IMR-90 (cell line): ENCODE data around the gene GATAD2A. TPM values are rescaled to one million over a fixed set of nuclear protein-coding genes. Genes with fewer than 3 reads are reported as not detected.
A peak's percentile ranks its signal among the peaks of the same experiment; 100 is the strongest.

ENCODE experiments used
- ATAC-seq: fragments of 200-7000 bp; cut with Tn5 transposase; 2 replicates; pipeline ENCODE4 v1.9.1; 2020; ENCODE audit warnings: low read depth, mild to moderate bottlenecking, moderate library complexity
- BruUV-seq: library from RNA; stranded (reverse); fragments of 400-500 nt; replicated peaks from 2 replicates; lab custom pipeline; 2021; lab: Mats Ljungman, UMichigan
- CTCF ChIA-PET: fragments of 300-600 bp; formaldehyde crosslinking; extraction: SDS; loops from one replicate; lab custom pipeline; 2021; ENCODE audit warnings: antibody characterized with exemption; lab: Yijun Ruan, JAX
- POLR2A ChIA-PET: fragments of 300-600 bp; sonication (Branson Sonifier 250); formaldehyde crosslinking; loops from one replicate; lab custom pipeline; 2022; ENCODE audit warnings: antibody characterized with exemption; ENCODE audit not compliant: unreplicated experiment; lab: Charles Lee
- DNase-seq: peaks from one replicate; pipeline ENCODE4 v3.0.0; 2013
- H2AFZ ChIP-seq: replicated peaks from 2 replicates; pipeline ENCODE3; 2013; ENCODE audit warnings: low read length, mild to moderate bottlenecking; ENCODE audit not compliant: poor library complexity
- H2AK5ac ChIP-seq: 2 replicates; pipeline ENCODE4 v1.6.1; 2013; ENCODE audit warnings: low read depth, low read length, inconsistent platforms
- H2AK9ac ChIP-seq: replicated peaks from 2 replicates; pipeline ENCODE3; 2013; ENCODE audit warnings: mild to moderate bottlenecking, low read depth, low read length, moderate library complexity; ENCODE audit not compliant: poor library complexity
- H2BK120ac ChIP-seq: 2 replicates; pipeline ENCODE4 v1.6.1; 2013; ENCODE audit warnings: low read depth, low read length, inconsistent platforms
- H2BK15ac ChIP-seq: 3 replicates; pipeline ENCODE4 v1.6.1; 2013; ENCODE audit warnings: low read depth, low read length, inconsistent platforms
- H2BK20ac ChIP-seq: 2 replicates; pipeline ENCODE4 v1.6.1; 2013; ENCODE audit warnings: low read depth, mild to moderate bottlenecking, inconsistent platforms, low read length, moderate library complexity
- H2BK5ac ChIP-seq: 2 replicates; pipeline ENCODE4 v1.6.1; 2013; ENCODE audit warnings: mild to moderate bottlenecking, low read depth, low read length, inconsistent platforms; ENCODE audit not compliant: poor library complexity, severe bottlenecking
- H3K14ac ChIP-seq: replicated peaks from 2 replicates; pipeline ENCODE4 v1.6.1; 2013; ENCODE audit warnings: low read depth, low read length, inconsistent platforms
- H3K18ac ChIP-seq: 2 replicates; pipeline ENCODE4 v1.6.1; 2013; ENCODE audit warnings: low read depth, low read length, control low read depth
- H3K23ac ChIP-seq: 2 replicates; pipeline ENCODE4 v1.6.1; 2013; ENCODE audit warnings: low read depth, low read length, inconsistent platforms
- H3K27ac ChIP-seq: 2 replicates; pipeline ENCODE4 v1.5.1; 2013; ENCODE audit warnings: mild to moderate bottlenecking, control low read depth, low read length; ENCODE audit not compliant: insufficient read depth
- H3K27me3 ChIP-seq: 2 replicates; pipeline ENCODE4 v1.6.1; 2013; ENCODE audit warnings: low read length; ENCODE audit not compliant: control insufficient read depth, insufficient read depth
- H3K36me3 ChIP-seq: 2 replicates; pipeline ENCODE4 v1.6.1; 2013; ENCODE audit warnings: low read length, mixed read lengths; ENCODE audit not compliant: control insufficient read depth, insufficient read depth
- H3K4ac ChIP-seq: 2 replicates; pipeline ENCODE4 v1.6.1; 2013; ENCODE audit warnings: low read depth, low read length, inconsistent platforms
- H3K4me1 ChIP-seq: 2 replicates; pipeline ENCODE4 v1.6.1; 2013; ENCODE audit warnings: low read length, mixed read lengths; ENCODE audit not compliant: control insufficient read depth, insufficient read depth
- H3K4me2 ChIP-seq: 2 replicates; pipeline ENCODE4 v1.6.1; 2013; ENCODE audit warnings: low read depth, mild to moderate bottlenecking, control low read depth, low read length, moderate library complexity
- H3K4me3 ChIP-seq: 2 replicates; pipeline ENCODE4 v1.5.1; 2013; ENCODE audit warnings: low read depth, mild to moderate bottlenecking, control low read depth, low read length, moderate library complexity; ENCODE audit not compliant: insufficient read depth
- H3K56ac ChIP-seq: 2 replicates; pipeline ENCODE4 v1.6.1; 2013; ENCODE audit warnings: low read length, inconsistent platforms; ENCODE audit not compliant: insufficient read depth; ENCODE audit errors: extremely low read depth
- H3K79me1 ChIP-seq, 2 experiments: 2 replicates each; pipeline ENCODE4 v1.6.1; 2013; ENCODE audit warnings: low read length in 2 of 2, inconsistent platforms in 1 of 2, low read depth in 1 of 2
- H3K9ac ChIP-seq: 2 replicates; pipeline ENCODE4 v1.6.1; 2013; ENCODE audit warnings: low read depth, low read length, control low read depth
- H3K9me1 ChIP-seq: 2 replicates; pipeline ENCODE4 v1.6.1; 2013; ENCODE audit warnings: low read length, inconsistent platforms; ENCODE audit not compliant: insufficient read depth
- H3K9me3 ChIP-seq: 2 replicates; pipeline ENCODE4 v1.6.1; 2013; ENCODE audit warnings: low read length; ENCODE audit not compliant: control insufficient read depth, insufficient read depth
- H4K20me1 ChIP-seq: 2 replicates; pipeline ENCODE4 v1.6.1; 2013; ENCODE audit warnings: low read length, inconsistent platforms; ENCODE audit not compliant: insufficient read depth
- H4K5ac ChIP-seq: 2 replicates; pipeline ENCODE4 v1.6.1; 2013; ENCODE audit warnings: mild to moderate bottlenecking, low read depth, low read length, control low read depth
- H4K8ac ChIP-seq, 2 experiments: 2 replicates each; pipeline ENCODE4 v1.6.1; 2013; ENCODE audit warnings: low read depth in 2 of 2, low read length in 2 of 2, control low read depth in 1 of 2, inconsistent platforms in 1 of 2
- H4K91ac ChIP-seq: 2 replicates; pipeline ENCODE4 v1.6.1; 2013; ENCODE audit warnings: low read depth, low read length, inconsistent platforms; ENCODE audit not compliant: insufficient read depth
- BHLHE40 ChIP-seq: fragments of 150-350 bp; IDR thresholded peaks from 2 replicates; pipeline ENCODE4 v1.6.1; 2016; ENCODE audit warnings: mild to moderate bottlenecking, low read depth, low read length
- CEBPB ChIP-seq: IDR thresholded peaks from 2 replicates; pipeline ENCODE4 v1.6.1; 2012; ENCODE audit warnings: low read depth, low read length, improper control_type of control experiment
- CHD1 ChIP-seq: IDR thresholded peaks from 2 replicates; pipeline ENCODE4 v1.6.1; 2012; ENCODE audit warnings: low read depth, low read length, improper control_type of control experiment
- CTCF ChIP-seq: conservative IDR thresholded peaks from 2 replicates; pipeline ENCODE4 v1.5.1; 2012; ENCODE audit warnings: mild to moderate bottlenecking, low read depth, low read length, improper control_type of control experiment
- FOS ChIP-seq: fragments of 150-350 bp; IDR thresholded peaks from 2 replicates; pipeline ENCODE4 v1.6.1; 2016; ENCODE audit warnings: low read depth, low read length
- MAFK ChIP-seq: IDR thresholded peaks from 2 replicates; pipeline ENCODE4 v1.6.1; 2012; ENCODE audit warnings: low read depth, low read length, improper control_type of control experiment
- MAZ ChIP-seq: IDR thresholded peaks from 2 replicates; pipeline ENCODE4 v1.6.1; 2012; ENCODE audit warnings: low read depth, mild to moderate bottlenecking, low read length, improper control_type of control experiment, moderate library complexity, borderline replicate concordance
- MXI1 ChIP-seq: IDR thresholded peaks from 2 replicates; pipeline ENCODE4 v1.6.1; 2012; ENCODE audit warnings: low read depth, mild to moderate bottlenecking, low read length, moderate library complexity, borderline replicate concordance
- NFE2L2 ChIP-seq: fragments of 150-350 bp; IDR thresholded peaks from 2 replicates; pipeline ENCODE4 v1.6.1; 2016; ENCODE audit warnings: low read depth, mild to moderate bottlenecking, low read length
- POLR2A ChIP-seq: IDR thresholded peaks from 2 replicates; pipeline ENCODE4 v1.6.1; 2012; ENCODE audit warnings: mild to moderate bottlenecking, low read depth, low read length
- RAD21 ChIP-seq: IDR thresholded peaks from 2 replicates; pipeline ENCODE4 v1.6.1; 2012; ENCODE audit warnings: low read length, improper control_type of control experiment
- RCOR1 ChIP-seq: IDR thresholded peaks from 2 replicates; pipeline ENCODE4 v1.6.1; 2012; ENCODE audit warnings: mild to moderate bottlenecking, low read length, improper control_type of control experiment; ENCODE audit not compliant: insufficient replicate concordance
- SMC3 ChIP-seq: fragments of 150-350 bp; IDR thresholded peaks from 2 replicates; pipeline ENCODE4 v1.6.1; 2016; ENCODE audit warnings: low read depth, mild to moderate bottlenecking, antibody characterized with exemption, low read length, moderate library complexity
- WGBS, 2 experiments: methylation state at CpG; one replicate each; pipeline versions ENCODE4 v1.1.5 to v1.1.7; 2013; ENCODE audit warnings: missing lambda C conversion rate in 2 of 2; ENCODE audit not compliant: insufficient read length in 1 of 2; ENCODE audit errors: extremely low coverage in 2 of 2; 5-methylcytosine and 5-hydroxymethylcytosine counted together
- dilution Hi-C: fragments of 300-500 bp; cut with HindIII; formaldehyde crosslinking; loops from one replicate; pipeline ENCODE4 v1.14.3; 2018; ENCODE audit warnings: low sequenced_read_pairs; ENCODE audit not compliant: unreplicated experiment
- in situ Hi-C: fragments of 300-500 bp; cut with MboI; formaldehyde crosslinking; loops from 3 replicates; pipeline ENCODE4 v1.14.3; 2019; ENCODE audit warnings: low sequenced_read_pairs, inconsistent platforms, mixed read lengths
- intact Hi-C: fragments of 100-400 bp; cut with micrococcal nuclease; formaldehyde crosslinking; loops from 2 replicates; pipeline ENCODE4 v1.10.0; 2022
- polyA plus RNA-seq, 3 experiments: library from polyadenylated mRNA; depleted of rRNA; stranded (reverse); fragments of >200 nt; gene quantifications; 2 replicates each; pipeline ENCODE4 v1.2.3, GENCODE V29; 2012; ENCODE audit warnings: low replicate concordance in 1 of 3
- total RNA-seq: library from RNA; depleted of rRNA; stranded (reverse); fragments of >200 nt; gene quantifications from 2 replicates; pipeline ENCODE4 v1.2.3, GENCODE V29; 2012
- TF ChIP-seq, protein P1 (sequence below): fragments of 150-350 bp; IDR thresholded peaks from 2 replicates; pipeline ENCODE4 v1.6.1; 2016; ENCODE audit warnings: low read depth, mild to moderate bottlenecking, low read length, moderate library complexity, borderline replicate concordance
- TF ChIP-seq, protein P2 (sequence below): fragments of 150-350 bp; IDR thresholded peaks from 2 replicates; pipeline ENCODE4 v1.6.1; 2017; ENCODE audit warnings: mild to moderate bottlenecking, antibody characterized with exemption, low read length, low read depth

GATAD2A gene
- total and polyA plus RNA-seq, 2 of the 4 experiments (the other 2 are of a cell fraction), result 23.5 to 33.2 TPM

- H4K91ac ChIP-seq, result 0 out of 2 replicates have a peak overlapping the region, but pooled peaks have one; percentile 33
- H3K4me2 ChIP-seq, result peak overlapping the region; percentile 81
- H2AFZ ChIP-seq, result peak overlapping the region; percentile 95
- H4K20me1 ChIP-seq, result no peaks in the 10 kb centered on the region
- WGBS, 2 experiments, result no CpG with 5 or more reads among the region's 13 CpGs
- ChIA-PET POLR2A (no interaction called here), CTCF (no interaction called here)
- ATAC-seq (no peak), DNase-seq (no peak)
- no peak overlapping the region for H2BK15ac ChIP-seq
- peak overlapping the region; percentile 71 for H3K4ac ChIP-seq
- peak overlapping the region; percentile 52 to 86 for H4K8ac ChIP-seq
- H3K18ac ChIP-seq, result no peak overlapping the region
- no peak overlapping the region for H3K56ac ChIP-seq
- peaks cover 8% of the 10 kb centered on the region for H3K4me1 ChIP-seq
- H3K27ac ChIP-seq, result no peak overlapping the region
- no peaks in the 10 kb centered on the region for H3K27me3 ChIP-seq
- H3K4me3 ChIP-seq, result peak overlapping the region; percentile 45; the same call in 1 of the 2 replicates
- no peaks in the 10 kb centered on the region for H3K9me3 ChIP-seq
- dilution Hi-C loops (no loop called here), in situ Hi-C loops (loop anchor here (25.0 kb wide), 1 partner anchor 253 kb away; the partner anchor contains the start of genes GMIP and LPAR2), intact Hi-C loops (loop anchor here (2.0 kb wide), 1 partner anchor 20 kb away; the partner anchor contains the start of gene GATAD2A)
- peaks cover 17 to 39% of the 10 kb centered on the region in 2 experiments for H3K79me1 ChIP-seq
- peak overlapping the region; percentile 89 for H2AK9ac ChIP-seq
- no peak overlapping the region for H2BK120ac ChIP-seq
- H3K36me3 ChIP-seq, result no peaks in the 10 kb centered on the region
- no peak for TF ChIP-seq MAFK
- no peak for TF ChIP-seq SMC3
- no peak for TF ChIP-seq CHD1
- TF ChIP-seq RAD21, result no peak
- TF ChIP-seq MAZ, result no peak
- TF ChIP-seq CEBPB, result no peak
- TF ChIP-seq, protein P1, sequence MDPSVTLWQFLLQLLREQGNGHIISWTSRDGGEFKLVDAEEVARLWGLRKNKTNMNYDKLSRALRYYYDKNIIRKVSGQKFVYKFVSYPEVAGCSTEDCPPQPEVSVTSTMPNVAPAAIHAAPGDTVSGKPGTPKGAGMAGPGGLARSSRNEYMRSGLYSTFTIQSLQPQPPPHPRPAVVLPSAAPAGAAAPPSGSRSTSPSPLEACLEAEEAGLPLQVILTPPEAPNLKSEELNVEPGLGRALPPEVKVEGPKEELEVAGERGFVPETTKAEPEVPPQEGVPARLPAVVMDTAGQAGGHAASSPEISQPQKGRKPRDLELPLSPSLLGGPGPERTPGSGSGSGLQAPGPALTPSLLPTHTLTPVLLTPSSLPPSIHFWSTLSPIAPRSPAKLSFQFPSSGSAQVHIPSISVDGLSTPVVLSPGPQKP, result no peak
- no peak for TF ChIP-seq MXI1
- no peak for TF ChIP-seq POLR2A
- TF ChIP-seq CTCF, result no peak
- TF ChIP-seq FOS, result no peak
- TF ChIP-seq RCOR1, result no peak
- TF ChIP-seq NFE2L2, result no peak
- TF ChIP-seq, protein P2, sequence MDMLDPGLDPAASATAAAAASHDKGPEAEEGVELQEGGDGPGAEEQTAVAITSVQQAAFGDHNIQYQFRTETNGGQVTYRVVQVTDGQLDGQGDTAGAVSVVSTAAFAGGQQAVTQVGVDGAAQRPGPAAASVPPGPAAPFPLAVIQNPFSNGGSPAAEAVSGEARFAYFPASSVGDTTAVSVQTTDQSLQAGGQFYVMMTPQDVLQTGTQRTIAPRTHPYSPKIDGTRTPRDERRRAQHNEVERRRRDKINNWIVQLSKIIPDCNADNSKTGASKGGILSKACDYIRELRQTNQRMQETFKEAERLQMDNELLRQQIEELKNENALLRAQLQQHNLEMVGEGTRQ, result no peak
- no peak for TF ChIP-seq BHLHE40
- peak overlapping the region; percentile 84 for H4K5ac ChIP-seq
- BruUV-seq, result no TSS peak
- H2BK20ac ChIP-seq, result no peak overlapping the region
- H2BK5ac ChIP-seq, result no peak overlapping the region
- peak overlapping the region; percentile 23 for H2AK5ac ChIP-seq
- peak overlapping the region; percentile 72; the same call in 1 of the 2 replicates for H3K23ac ChIP-seq
- peak overlapping the region; percentile 60; the same call in 1 of the 2 replicates for H3K14ac ChIP-seq
- H3K9ac ChIP-seq, result peak overlapping the region; percentile 66
- peaks cover 3% of the 10 kb centered on the region; the same call in 1 of the 2 replicates for H3K9me1 ChIP-seq
Measured at GRCh38 chr19:19384486-19384885, 21.0 kb upstream of the GATAD2A start.
